Subcutaneous preadipocyte (primary cell): ENCODE measurements around the gene KIAA1143. TPM values are rescaled to one million over a fixed set of nuclear protein-coding genes. Genes with fewer than 3 reads are reported as not detected.

Experiments used
- total RNA-seq: library from RNA; depleted of rRNA; stranded (reverse); fragments of >200 nt; gene quantifications from 2 replicates; pipeline ENCODE4 v1.2.3, GENCODE V29; 2012

The KIAA1143 gene
- 21.3 and 26.8 TPM in 2 replicates for total RNA-seq

DNA sequence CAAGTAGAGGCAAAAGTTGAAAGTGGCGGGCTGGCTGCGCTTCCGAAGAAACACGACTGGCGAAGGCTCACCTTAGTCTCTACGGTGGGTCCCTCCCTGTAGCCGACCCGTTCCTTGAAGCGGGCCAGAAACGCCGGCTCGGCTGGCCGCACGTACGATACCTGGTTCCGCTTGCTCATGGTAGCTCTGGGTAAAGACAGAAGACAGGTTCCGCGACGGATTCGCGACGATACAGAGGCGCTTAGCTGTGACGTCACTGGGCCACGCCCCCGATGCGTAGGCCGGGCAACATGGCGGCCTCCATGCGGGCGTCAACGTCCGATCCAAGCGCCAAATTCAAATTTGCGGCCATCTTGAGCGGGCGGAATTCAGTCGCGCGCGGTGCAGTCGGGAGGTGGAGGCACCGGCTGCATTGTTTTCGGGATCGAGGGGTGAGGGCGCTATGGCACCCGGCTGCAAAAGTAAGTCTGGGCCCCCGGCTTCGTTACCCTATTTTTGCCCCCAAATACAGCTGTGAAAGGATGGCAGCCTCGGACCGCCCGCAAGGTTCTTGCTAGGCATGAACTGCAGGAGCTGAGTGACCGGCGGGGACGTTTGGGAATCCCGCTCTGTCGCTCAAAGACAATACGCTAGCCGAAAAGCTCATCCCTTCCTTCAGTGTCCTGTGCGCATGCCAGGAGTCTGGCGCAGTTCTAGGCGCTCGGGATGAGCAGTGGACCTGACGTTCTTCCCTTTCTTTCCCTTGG is at the start of gene KIAA1143, which contains the start of gene KIF15:
KIAA1143 (minus strand) TSS at position 196 of the 746 bp plus-strand sequence; CDS start at position 179, 17 bp downstream.
KIF15 (plus strand) TSS at position 371 of the 746 bp plus-strand sequence; CDS start at position 443, 72 bp downstream.

GRCh38 chr3:44729384-44729910 is 32.0 kb downstream of the KIAA1143 start, which contains the start of gene ZNF501:
Gene ZNF501 (plus strand): TSS chr3:44729635. CDS start chr3:44734422, 4,787 bp downstream.

DNA sequence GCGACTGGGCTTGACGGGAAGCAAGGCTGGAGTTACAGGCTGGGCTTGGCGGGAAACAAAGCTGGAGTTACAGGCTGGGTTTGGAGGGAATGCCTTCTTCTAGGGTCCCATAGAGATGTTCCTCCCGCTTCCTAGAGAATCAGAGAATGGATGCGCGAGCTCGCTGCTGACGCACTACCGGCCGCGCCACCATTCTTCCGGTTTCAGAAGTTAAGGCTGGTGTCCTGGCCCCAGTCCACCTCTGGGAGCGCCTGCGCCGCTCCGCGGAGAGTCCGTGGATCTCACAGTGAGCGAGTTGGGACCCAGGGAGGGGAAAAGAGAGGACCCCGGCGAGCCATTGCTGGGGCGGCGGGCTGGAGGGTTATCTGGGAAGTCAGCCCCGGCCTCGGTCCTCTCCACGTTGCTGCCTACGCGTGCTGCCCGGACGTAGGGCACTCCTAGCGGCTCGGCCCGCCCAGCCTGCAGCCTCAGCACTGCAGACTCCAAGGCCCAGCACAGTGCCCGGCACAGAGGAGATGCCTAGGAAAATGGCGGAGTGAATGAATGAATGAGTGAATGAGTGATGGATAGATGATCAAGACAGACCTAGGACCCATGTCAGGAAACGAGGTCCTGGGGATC is 48.9 kb downstream of the KIAA1143 start, which contains the start of gene ZNF502:
ZNF502 (plus strand) TSS at position 206 of the 621 bp plus-strand sequence. CDS start 7,602 bp downstream, outside the sequence.

Other genes with a start within 250 kb of the KIAA1143 start
- gene ZKSCAN7, start 206.4 kb downstream of the KIAA1143 start, total RNA-seq, result 3.7 and 5.5 TPM in 2 replicates
- gene ZNF660, start 176.7 kb downstream of the KIAA1143 start, total RNA-seq, result 0.20 and 1.8 TPM in 2 replicates
- 9.9 and 12.3 TPM in 2 replicates for gene ZNF197, start 136.6 kb downstream of the KIAA1143 start, total RNA-seq
- 7.7 and 10.4 TPM in 2 replicates for gene ZNF35, start 112.9 kb downstream of the KIAA1143 start, total RNA-seq
- gene ZNF502, start 49.0 kb downstream of the KIAA1143 start, total RNA-seq, result 4.3 and 4.4 TPM in 2 replicates
- gene ZNF501, start 32.0 kb downstream of the KIAA1143 start, total RNA-seq, result 4.3 and 6.6 TPM in 2 replicates
- gene KIF15, start 175 bp upstream of the KIAA1143 start, total RNA-seq, result 10.7 and 17.4 TPM in 2 replicates
- 11.3 and 17.6 TPM in 2 replicates for gene TMEM42, start 100.3 kb upstream of the KIAA1143 start, total RNA-seq
- under 0.01 and 0.39 TPM in 2 replicates for gene TGM4, start 113.0 kb upstream of the KIAA1143 start, total RNA-seq
- 64.5 and 87.8 TPM in 2 replicates for gene ZDHHC3, start 214.6 kb upstream of the KIAA1143 start, total RNA-seq
- gene EXOSC7, start 214.6 kb upstream of the KIAA1143 start, total RNA-seq, result 37.5 and 40.4 TPM in 2 replicates